ENCODE measurements around the gene NUBP2.

The NUBP2 gene

GRCh38 chr16:1831186-1832075, 48.7 kb downstream of the NUBP2 start:
- no peak for DNase-seq

GRCh38 chr16:1832838-1833454, 50.2 kb downstream of the NUBP2 start:
- no peak for DNase-seq

GRCh38 chr16:1834096-1834495, 51.3 kb downstream of the NUBP2 start:
- DNase-seq: no peak
